GM12891 (cell line): Measurements from ENCODE around the gene LDLRAD3.
"Not testable (repeated sequence)": the region's sequence is repeated elsewhere in the genome, so short reads cannot be mapped to it uniquely, and the experiment has no call there.

Experiments
- DNase-seq: peaks from one replicate; pipeline ENCODE4 v3.0.0; 2011; ENCODE audit warnings: low spot score; ENCODE audit not compliant: insufficient read length
- FAIRE-seq: peaks from 2 replicates; lab custom pipeline; 2011; peaks lifted over from hg19 to GRCh38; lab: Jason Lieb, UNC
- PAX5 ChIP-seq: IDR thresholded peaks from 2 replicates; pipeline ENCODE4 v1.6.1; 2011; ENCODE audit warnings: low read length, moderate library complexity, mild to moderate bottlenecking; ENCODE audit not compliant: insufficient read depth, severe bottlenecking
- POLR2A ChIP-seq: IDR thresholded peaks from 2 replicates; pipeline ENCODE4 v1.6.1; 2011; ENCODE audit warnings: low read depth, low read length, control low read depth
- POLR2AphosphoS5 ChIP-seq: IDR thresholded peaks from 2 replicates; pipeline ENCODE4 v1.6.1; 2011; ENCODE audit warnings: low read depth, low read length, control low read depth
- POU2F2 ChIP-seq: IDR thresholded peaks from 2 replicates; pipeline ENCODE4 v1.6.1; 2011; ENCODE audit warnings: low read depth, mild to moderate bottlenecking, control low read depth, low read length, moderate library complexity
- SPI1 ChIP-seq: IDR thresholded peaks from 2 replicates; pipeline ENCODE4 v1.6.1; 2011; ENCODE audit warnings: low read depth, low read length, control low read depth
- TAF1 ChIP-seq: IDR thresholded peaks from 2 replicates; pipeline ENCODE4 v1.6.1; 2011; ENCODE audit warnings: low read depth, low read length, control low read depth

The LDLRAD3 gene

DNA sequence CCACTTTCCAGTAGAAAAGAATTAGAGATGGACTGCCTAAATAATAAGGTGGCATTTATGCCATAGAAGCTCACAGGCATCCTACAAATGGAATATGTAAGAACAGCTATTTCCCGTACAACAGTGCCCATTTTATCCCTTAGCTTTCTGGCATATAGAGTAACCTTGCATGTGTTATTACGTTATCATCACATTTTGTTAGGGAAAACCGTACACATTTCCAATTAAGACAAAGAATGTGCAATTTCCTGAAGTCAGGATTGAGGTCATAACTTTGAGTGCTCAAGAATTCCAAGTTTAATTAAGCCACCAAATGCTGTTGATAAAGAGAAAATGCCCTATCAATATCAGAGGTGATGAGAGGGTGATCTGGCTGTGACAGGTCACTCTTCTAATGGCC, 58.9 kb downstream of the LDLRAD3 start:
- DNase-seq (no peak), FAIRE-seq (no peak)
- TF ChIP-seq SPI1 = no peak
- TF ChIP-seq TAF1 = no peak
- no peak for TF ChIP-seq POU2F2
- TF ChIP-seq PAX5 = no peak
- TF ChIP-seq POLR2A = no peak

DNA sequence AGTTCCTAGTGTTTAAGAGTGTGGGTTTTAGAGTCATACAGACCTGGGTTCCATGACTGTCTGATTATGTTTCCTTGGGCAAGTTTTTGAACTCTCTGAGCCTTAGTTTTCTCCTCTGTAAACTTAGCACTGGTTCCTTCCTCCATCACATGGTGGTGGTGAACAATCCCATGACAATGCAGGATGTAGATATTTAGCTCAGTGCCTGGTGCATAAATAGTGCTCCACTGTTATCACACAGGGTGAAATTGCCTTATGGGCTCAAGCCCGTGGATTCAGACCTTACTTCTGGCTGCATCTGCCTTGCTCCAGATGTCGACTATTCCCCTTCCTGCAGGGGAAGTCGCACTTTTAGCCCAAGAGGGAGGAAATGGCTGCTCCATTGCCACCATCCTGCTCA, 62.7 kb downstream of the LDLRAD3 start:
- DNase-seq = no peak
- TF ChIP-seq POLR2AphosphoS5 (no peak), POLR2A (no peak), PAX5 (no peak), SPI1 (no peak), TAF1 (no peak), POU2F2 (no peak)
- FAIRE-seq = no peak

DNA sequence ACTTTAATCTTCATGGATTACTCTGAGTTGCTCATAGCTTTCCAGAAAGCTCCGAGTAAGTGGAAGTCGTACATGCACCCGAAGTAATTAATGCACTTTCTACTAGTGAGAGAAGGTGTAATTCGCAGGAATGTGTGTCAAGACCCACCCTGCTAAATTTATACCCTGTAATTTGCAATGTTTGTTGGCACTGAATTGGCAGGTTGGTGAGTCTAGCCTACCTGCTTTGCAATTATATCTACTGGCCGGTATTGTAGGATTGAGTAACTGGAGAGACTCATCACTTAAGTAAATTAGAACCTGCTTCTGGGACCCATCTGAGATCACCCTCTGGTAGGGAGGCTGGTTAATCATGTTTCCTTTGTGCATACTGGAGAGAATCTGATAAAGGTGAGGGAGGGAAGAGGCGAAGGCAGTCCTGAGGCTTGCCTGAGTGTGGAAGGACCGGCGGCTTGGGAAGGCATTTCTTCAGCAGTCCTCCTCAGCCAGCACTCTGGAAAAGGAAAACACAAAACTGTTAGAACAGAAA, 63.3 kb downstream of the LDLRAD3 start:
- DNase-seq (no peak), FAIRE-seq (no peak)
- TF ChIP-seq POLR2A (no peak), POLR2AphosphoS5 (no peak), POU2F2 (no peak), PAX5 (no peak), TAF1 (no peak), SPI1 (no peak)

DNA sequence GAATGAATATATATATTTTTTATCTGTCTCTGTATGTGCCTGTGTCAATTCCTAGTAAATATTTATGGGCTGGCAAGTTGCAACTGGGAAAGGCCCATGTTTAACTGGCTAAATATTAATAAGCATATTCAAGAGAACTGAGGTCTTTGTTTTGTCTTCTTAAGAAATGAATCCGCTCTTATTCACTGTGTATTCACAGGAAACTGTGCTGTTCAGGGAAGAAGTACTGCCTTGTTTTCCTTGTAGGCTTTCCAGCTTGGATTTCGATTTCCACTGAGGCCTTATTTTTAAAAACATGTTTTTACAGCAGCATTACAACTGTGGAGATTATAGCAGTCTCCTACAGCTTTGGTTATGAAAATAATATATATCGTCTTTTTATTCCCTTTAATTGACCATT, 64.7 kb downstream of the LDLRAD3 start:
- DNase-seq = no peak
- no peak for FAIRE-seq
- TF ChIP-seq SPI1 = no peak
- TF ChIP-seq POLR2AphosphoS5 = no peak
- no peak for TF ChIP-seq PAX5
- TF ChIP-seq POLR2A = no peak
- no peak for TF ChIP-seq TAF1
- TF ChIP-seq POU2F2 = no peak

DNA sequence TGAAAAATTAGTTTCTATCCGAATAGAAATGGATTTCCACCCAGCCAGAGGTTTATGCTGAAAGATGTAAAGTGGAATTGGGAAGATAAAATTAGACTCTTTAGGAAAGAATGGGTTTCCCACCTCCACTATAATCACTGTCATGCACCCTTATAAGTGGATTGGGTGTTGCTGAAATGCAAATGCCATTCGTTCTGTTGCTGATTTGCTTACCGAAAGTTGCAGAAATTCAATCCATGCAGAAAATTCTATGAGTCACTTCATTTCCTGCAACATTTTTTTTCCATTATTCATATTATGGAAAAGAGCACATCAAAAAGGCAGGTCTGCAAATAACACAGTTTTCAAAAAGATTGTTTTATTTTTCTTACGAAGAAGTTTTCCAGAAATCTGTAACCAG, 65.6 kb downstream of the LDLRAD3 start:
- no peak for FAIRE-seq
- no peak for TF ChIP-seq SPI1
- TF ChIP-seq PAX5 = no peak
- no peak for TF ChIP-seq POU2F2
- no peak for TF ChIP-seq TAF1
- TF ChIP-seq POLR2AphosphoS5 = no peak
- no peak for TF ChIP-seq POLR2A
- no peak for DNase-seq

DNA sequence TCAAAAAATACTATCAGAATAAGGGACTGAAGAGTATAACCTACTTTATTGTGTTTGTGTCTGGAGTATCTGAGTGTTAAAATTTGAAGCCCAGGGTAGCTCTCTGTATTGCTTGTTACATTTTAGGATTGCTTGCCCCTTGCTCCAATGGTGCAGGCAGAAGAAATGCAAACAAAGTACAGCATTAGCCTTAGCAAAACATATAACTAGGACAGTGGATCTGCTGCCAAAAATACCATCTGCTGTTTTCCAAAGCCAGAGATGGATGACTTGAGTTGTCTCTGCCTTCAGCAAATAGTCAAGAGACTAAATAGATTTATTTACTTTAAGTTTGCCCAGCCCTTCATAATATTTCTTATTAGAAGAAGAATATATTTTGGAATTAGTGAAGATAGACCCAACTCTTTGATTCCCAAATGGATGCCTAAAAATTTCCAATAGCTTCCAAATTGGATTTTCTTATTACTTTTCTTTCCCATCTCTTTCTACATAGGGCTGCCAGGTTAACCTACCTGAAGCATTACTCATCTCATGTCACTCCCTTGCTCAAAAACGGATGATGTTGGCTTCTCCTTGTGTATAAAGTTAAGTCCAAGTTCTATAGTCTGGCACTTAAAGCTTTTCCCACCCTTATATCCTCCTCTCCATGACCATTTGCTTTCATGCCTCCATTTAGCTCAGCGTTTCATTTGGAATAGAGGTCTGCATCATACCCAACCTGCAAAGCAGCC, 66.3 kb downstream of the LDLRAD3 start:
- DNase-seq = no peak
- TF ChIP-seq TAF1 (no peak), POU2F2 (no peak), POLR2AphosphoS5 (no peak), PAX5 (no peak), POLR2A (no peak)
- no peak for FAIRE-seq

DNA sequence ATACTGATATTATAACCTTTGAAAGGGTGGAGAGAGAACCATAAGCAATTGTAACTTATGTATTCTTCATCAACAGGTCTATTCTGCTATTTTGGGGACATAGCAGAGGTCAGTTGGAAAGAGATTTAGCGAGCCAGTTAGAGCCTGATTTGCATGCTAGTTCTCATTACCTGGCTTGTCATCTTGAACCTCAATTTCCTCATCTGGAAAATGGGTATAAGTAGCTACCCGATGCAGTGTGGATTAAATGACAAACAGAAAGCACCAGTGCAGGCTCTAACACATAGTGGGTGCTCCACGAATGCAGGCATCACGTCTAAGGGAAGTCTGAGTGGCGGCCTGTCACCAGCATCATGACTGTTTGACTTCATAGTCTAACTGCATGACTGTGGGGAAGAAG, 67.7 kb downstream of the LDLRAD3 start:
- no peak for TF ChIP-seq POU2F2
- TF ChIP-seq SPI1 = no peak
- no peak for TF ChIP-seq POLR2A
- no peak for TF ChIP-seq POLR2AphosphoS5
- no peak for TF ChIP-seq TAF1
- no peak for TF ChIP-seq PAX5
- FAIRE-seq = no peak
- no peak for DNase-seq

DNA sequence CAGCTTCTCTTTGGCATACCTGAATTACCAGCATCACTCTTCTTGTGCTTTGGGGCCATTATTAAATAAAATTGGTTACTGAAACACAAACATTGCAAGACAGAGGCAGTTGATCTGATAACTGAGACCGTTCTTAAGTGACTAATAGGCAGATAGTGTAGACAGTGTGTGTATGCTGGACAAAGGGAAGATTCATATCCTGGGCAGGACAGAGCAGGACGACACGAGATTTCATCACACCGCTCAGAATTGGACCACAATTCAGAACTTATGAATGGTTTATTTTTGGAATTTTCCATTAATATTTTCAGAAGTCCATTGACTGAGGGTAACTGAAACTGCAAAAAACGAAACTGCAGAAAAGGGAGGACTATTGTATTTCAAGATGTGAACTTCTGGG, 68.6 kb downstream of the LDLRAD3 start:
- TF ChIP-seq SPI1 (no peak), PAX5 (no peak)
- DNase-seq = no peak
- FAIRE-seq = no peak

DNA sequence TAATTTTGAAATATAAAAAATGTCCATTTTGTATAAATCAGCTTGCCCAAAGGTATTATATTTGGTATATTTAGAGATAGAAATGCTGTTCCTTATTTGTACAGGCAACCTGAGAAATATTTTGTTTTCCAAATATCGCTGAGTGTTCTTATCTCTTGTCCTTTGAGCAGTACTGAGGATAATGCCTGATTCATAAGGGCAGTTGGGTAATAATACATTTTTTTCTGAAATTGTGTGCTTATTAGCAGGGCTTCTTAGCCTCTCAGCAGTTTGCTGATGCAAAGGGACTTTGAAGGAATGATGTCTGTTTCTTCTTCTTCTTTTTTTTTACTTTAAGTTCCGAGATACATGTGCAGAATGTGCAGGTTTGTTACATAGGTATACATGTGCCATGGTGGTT, 69.1 kb downstream of the LDLRAD3 start:
- no peak for FAIRE-seq
- DNase-seq = no peak
- TF ChIP-seq TAF1 = no peak
- TF ChIP-seq POLR2AphosphoS5 = no peak
- no peak for TF ChIP-seq POLR2A
- TF ChIP-seq PAX5 = no peak
- no peak for TF ChIP-seq SPI1
- no peak for TF ChIP-seq POU2F2

DNA sequence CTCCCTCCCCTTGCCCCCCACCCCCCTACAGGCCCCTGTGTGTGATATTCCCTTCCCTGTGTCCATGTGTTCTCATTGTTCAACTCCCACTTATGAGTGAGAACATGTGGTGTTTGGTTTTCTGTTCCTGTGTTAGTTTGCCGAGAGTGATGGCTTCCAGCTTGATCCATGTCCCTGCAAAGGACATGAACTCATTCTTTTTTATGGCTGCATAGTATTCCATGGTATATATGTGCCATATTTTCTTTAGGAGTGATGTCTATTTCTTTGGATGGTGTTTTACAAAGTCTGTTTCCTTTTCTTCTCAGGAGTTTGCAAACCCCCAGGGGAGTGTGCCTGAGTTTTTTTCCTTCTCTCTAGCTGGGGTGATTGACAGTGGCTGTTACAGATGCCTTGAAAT, 69.6 kb downstream of the LDLRAD3 start:
- FAIRE-seq, DNase-seq: not testable (repeated sequence)
